GM12891 (cell line): ENCODE results near the gene ANKRD29.

ENCODE experiments used
- DNase-seq: peaks from one replicate; pipeline ENCODE4 v3.0.0; 2011; ENCODE audit warnings: low spot score; ENCODE audit not compliant: insufficient read length
- FAIRE-seq: peaks from 2 replicates; lab custom pipeline; 2011; peaks lifted over from hg19 to GRCh38; lab: Jason Lieb, UNC
- PAX5 ChIP-seq: IDR thresholded peaks from 2 replicates; pipeline ENCODE4 v1.6.1; 2011; ENCODE audit warnings: low read length, moderate library complexity, mild to moderate bottlenecking; ENCODE audit not compliant: insufficient read depth, severe bottlenecking
- POLR2A ChIP-seq: IDR thresholded peaks from 2 replicates; pipeline ENCODE4 v1.6.1; 2011; ENCODE audit warnings: low read depth, low read length, control low read depth
- POLR2AphosphoS5 ChIP-seq: IDR thresholded peaks from 2 replicates; pipeline ENCODE4 v1.6.1; 2011; ENCODE audit warnings: low read depth, low read length, control low read depth
- POU2F2 ChIP-seq: IDR thresholded peaks from 2 replicates; pipeline ENCODE4 v1.6.1; 2011; ENCODE audit warnings: low read depth, mild to moderate bottlenecking, control low read depth, low read length, moderate library complexity
- SPI1 ChIP-seq: IDR thresholded peaks from 2 replicates; pipeline ENCODE4 v1.6.1; 2011; ENCODE audit warnings: low read depth, low read length, control low read depth
- TAF1 ChIP-seq: IDR thresholded peaks from 2 replicates; pipeline ENCODE4 v1.6.1; 2011; ENCODE audit warnings: low read depth, low read length, control low read depth

Gene ANKRD29

GRCh38 chr18:23689031-23689615 is 26.4 kb upstream of the ANKRD29 start, which contains the start of gene LAMA3:
TSS of gene LAMA3 (plus strand) at chr18:23689453. CDS start at chr18:23689684, 231 bp downstream.
- peak; percentile 72 for FAIRE-seq
- TF ChIP-seq SPI1 (no peak), TAF1 (no peak), POLR2AphosphoS5 (no peak), POLR2A (no peak), PAX5 (no peak), POU2F2 (no peak)
- DNase-seq: no peak

DNA sequence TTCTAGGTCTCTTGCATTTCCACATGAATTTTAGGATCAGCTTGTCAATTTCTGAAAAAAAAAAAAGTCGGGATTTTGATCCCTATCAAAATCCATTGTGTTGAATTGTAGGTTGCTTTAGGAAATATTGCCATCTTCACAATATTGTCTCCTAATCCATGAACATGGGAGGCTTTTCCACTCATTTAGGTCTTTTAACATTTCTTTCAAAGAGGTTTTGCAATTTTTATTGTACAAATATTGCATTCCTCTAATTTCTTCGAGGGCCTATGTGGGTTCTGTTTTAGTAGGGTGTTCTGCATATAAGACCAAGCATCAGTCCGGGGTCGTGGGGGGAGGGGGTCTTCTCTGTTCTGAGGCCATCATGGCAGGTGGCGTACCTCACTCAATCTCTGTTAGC is 25.8 kb upstream of the ANKRD29 start:
- no peak for FAIRE-seq
- no peak for TF ChIP-seq PAX5
- TF ChIP-seq POLR2A: no peak
- TF ChIP-seq POLR2AphosphoS5: no peak
- no peak for DNase-seq

DNA sequence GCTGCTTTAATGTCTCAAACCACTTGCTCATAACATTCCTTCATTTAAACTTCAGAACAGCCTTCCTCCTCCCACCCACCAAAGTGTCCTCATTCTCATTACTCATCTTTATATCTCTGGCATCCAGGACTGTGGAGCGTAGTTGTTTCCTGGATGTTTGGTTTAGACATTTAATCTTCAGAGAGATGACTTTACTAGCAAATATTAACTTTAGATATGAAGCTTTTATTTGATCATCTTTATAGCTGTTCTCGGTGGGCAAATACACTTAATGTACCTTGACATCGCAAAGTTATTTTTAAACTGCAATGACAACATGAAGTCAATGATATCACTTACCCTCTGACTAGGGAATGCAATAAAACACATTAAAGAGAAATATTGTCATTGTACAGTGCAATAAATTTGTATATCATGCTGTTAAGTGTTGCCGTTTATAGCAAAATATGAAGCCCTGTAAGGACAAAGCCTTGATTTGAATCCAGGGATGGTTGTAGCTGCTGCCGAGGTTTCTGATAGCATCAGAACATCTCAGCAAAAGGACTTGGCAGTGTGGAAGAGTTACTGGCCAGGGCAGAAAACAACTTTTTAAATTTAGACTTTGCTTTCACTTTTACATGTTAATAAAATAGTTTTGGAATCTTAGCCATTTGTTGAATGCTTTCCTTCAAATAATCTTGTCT is 21.9 kb upstream of the ANKRD29 start:
- DNase-seq: no peak
- no peak for FAIRE-seq
- TF ChIP-seq POLR2AphosphoS5: no peak
- no peak for TF ChIP-seq PAX5
- TF ChIP-seq SPI1: no peak

- no peak for DNase-seq
- FAIRE-seq: no peak
- TF ChIP-seq TAF1 (no peak), POLR2AphosphoS5 (no peak), PAX5 (no peak), SPI1 (no peak), POLR2A (no peak), POU2F2 (no peak)
Measured at GRCh38 chr18:23683671-23684070, 21.0 kb upstream of the ANKRD29 start.

GRCh38 chr18:23683155-23683554 is 20.4 kb upstream of the ANKRD29 start:
- TF ChIP-seq POLR2AphosphoS5: no peak
- TF ChIP-seq POLR2A: no peak
- TF ChIP-seq PAX5: no peak
- TF ChIP-seq TAF1: no peak
- no peak for TF ChIP-seq POU2F2
- no peak for TF ChIP-seq SPI1
- FAIRE-seq (no peak), DNase-seq (no peak)

GRCh38 chr18:23682472-23682871 is 19.8 kb upstream of the ANKRD29 start:
- peak; percentile 33 for FAIRE-seq
- TF ChIP-seq SPI1 (no peak), POU2F2 (no peak), TAF1 (no peak), POLR2A (no peak), PAX5 (no peak), POLR2AphosphoS5 (no peak)
- DNase-seq: no peak

- DNase-seq (no peak), FAIRE-seq (no peak)
- TF ChIP-seq POLR2AphosphoS5 (no peak), PAX5 (no peak), SPI1 (no peak), TAF1 (no peak), POLR2A (no peak), POU2F2 (no peak)
Measured at GRCh38 chr18:23682045-23682444, 19.3 kb upstream of the ANKRD29 start.

- FAIRE-seq: no peak
- DNase-seq: no peak
- TF ChIP-seq SPI1 (no peak), PAX5 (no peak), POU2F2 (no peak), TAF1 (no peak), POLR2AphosphoS5 (no peak), POLR2A (no peak)
Measured at GRCh38 chr18:23675896-23676295, 13.2 kb upstream of the ANKRD29 start.

- FAIRE-seq (no peak), DNase-seq (no peak)
- TF ChIP-seq POU2F2 (no peak), SPI1 (no peak), POLR2A (no peak), POLR2AphosphoS5 (no peak), PAX5 (no peak), TAF1 (no peak)
Measured at GRCh38 chr18:23675236-23675635, 12.5 kb upstream of the ANKRD29 start.

- no peak for TF ChIP-seq POLR2A
- TF ChIP-seq POU2F2: no peak
- no peak for TF ChIP-seq TAF1
- TF ChIP-seq SPI1: no peak
- TF ChIP-seq POLR2AphosphoS5: no peak
- no peak for TF ChIP-seq PAX5
- FAIRE-seq: no peak
- no peak for DNase-seq
Measured at GRCh38 chr18:23673725-23674124, 11.0 kb upstream of the ANKRD29 start.

DNA sequence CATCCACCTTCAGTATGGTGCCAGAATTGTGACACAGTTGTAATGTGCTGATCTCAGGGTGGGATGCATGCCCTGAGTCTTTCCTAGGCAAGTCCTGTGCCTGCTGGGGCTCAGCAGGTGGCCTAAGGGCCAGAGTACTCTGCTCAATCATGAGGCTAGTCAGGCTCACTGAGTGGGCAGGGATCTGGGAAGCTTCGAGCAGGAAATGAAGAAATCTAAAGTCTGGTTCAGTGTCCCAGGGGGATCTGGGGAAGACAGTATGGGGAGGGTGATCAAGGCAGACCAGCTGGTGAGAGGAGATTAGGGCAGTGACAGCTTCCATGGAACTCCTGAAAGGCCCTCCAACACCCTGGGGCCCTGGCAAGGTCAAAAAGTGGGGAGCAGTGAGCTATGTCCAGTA is 8.9 kb upstream of the ANKRD29 start:
- no peak for FAIRE-seq
- no peak for DNase-seq
- TF ChIP-seq POU2F2 (no peak), PAX5 (no peak), POLR2A (no peak), SPI1 (no peak), POLR2AphosphoS5 (no peak), TAF1 (no peak)
